Measurements from ENCODE around the gene NTRK2. TPM values are rescaled to one million over a fixed set of nuclear protein-coding genes. Genes with fewer than 3 reads are reported as not detected.

Gene NTRK2
- total RNA-seq, 1 donor from 2014 or later = 0.36 TPM

DNA sequence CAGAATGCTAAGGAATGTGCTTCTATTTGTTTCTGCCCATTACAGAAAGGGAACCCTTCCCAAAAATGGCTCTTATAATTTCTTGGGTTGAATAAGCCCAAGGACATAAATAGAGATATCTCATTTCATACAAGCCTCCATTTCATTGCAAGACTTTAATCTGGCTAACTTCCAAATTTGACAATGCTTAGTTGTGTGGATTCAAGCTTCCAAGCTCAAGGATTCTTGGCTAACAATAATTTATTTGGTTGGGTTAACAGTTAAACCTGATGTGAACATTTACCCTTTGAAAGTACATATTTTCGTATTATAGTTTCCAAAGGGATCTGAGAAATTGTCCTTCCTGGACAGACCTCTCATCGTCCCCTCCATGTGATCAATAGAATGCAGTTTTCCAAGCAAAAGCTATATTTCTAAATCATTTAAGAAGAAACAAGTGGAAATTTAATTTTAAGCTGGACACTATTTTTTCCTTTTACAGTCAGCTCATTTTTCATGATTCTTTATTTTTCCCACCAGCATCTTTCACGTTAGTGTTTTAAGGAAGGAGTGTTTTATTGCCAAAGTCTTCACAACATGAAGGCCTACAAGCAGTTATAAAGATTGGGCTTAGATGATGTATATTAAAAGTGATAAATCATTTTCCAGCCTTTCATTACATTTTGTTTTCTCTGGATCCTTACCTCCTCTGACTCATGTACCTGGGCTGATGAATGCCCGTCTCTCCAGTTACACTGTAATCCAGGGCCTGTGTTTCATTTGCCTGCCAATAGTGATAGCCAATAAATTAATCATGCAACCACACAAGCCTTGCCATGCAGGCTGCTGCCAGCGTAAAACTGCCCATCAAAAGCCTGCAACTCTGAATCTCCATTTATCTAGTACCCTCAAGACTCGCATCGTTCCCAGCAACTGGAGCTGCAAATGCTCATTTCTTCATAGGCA is 176.7 kb downstream of the NTRK2 start:
- intact Hi-C loops (cut with micrococcal nuclease) = no loop called here

DNA sequence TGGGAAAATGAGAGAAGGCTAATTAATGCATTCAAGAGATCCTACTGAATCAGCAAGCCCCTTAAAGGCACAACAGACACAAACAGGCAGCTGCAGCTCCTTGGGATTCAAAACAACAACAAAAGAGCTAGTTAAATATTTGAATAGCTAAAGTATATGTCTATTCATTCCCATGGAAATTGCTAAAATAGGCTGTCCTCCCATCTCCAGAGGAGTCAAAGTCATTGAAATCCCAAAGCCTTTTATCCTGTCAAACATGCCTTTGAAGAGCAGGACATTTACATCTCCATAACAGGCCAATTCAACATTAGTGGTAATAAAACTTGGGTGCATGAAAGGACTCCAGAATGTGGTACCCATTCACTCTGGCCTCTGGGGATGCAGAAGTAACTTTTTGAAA is 177.4 kb downstream of the NTRK2 start:
- intact Hi-C loops (cut with micrococcal nuclease) = no loop called here

DNA sequence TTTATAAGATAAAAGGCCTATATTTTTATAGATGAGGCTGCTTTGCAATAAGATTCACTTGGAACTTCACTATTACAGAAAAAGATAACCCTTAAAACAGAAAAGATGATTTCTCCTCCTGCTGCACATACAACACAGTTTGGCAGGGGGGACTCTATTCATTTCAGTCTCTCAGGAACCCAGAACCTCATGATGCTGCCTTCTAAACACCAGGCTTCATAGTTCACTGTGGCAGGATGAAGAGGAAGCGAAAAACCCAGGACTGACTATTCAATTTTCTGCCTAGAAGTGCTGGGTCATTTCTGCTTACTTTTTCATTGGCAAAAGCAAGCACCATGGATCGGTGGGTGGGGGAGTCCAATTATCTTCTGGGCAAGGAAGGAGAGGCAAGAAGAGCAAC is 179.5 kb downstream of the NTRK2 start:
- intact Hi-C loops (cut with micrococcal nuclease) = no loop called here

DNA sequence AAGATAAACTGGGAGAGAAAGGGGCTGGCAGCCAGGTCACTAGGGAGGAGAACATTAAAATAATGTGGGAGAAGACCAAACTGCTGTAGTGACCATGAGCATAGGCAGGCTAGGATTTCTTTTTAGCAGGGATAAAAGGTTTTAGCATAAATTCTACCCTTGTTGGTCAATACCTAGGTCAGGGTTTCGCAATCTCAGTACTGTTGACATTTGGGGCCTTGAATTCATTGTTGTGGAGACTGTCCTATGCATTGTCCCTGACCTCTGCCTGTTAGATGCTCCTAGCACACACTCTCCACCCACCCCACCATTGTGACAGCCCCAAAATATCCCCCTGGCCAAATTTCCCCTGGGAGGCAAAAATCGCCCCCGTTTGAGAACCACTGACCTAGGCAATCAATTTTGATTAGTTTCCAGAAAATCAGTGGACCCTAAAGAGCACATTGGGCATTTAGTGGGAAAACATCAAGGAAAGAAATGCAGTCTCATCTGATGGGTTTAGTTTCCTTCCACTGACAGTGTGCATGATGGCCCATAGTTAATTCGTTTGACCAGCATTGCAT is 181.4 kb downstream of the NTRK2 start:
- intact Hi-C loops (cut with micrococcal nuclease) = no loop called here

DNA sequence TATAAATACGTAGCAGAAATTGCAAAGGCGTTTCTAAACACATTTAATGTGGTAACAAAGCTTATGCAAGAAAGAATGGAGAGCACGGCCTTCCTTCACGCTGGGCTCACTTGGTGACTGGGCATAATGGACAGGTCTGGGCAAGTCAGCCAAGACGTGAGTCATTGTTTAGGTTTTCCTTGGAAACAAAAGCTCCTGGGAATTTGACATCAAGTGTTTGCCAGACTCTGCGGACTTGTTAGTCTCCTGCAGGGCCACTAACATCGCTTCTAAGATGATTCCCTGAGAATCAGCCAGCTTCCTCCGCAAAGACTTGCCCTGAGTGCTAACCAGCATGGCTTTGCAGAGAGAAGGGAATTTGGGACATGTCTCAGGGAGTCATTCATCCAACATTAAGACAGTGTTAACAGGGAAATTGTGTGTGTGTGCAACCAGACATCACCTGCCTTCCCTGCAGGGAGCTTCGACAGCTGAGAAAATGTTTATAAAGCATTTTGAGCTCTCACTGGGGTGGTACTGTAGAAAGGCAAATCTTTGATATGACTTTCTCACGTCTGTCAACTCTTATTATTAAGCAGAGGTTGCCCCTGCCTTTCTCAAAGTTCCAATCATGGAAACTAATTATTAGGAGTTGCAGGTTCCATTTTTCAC is 182.5 kb downstream of the NTRK2 start:
- intact Hi-C loops (cut with micrococcal nuclease) = no loop called here

DNA sequence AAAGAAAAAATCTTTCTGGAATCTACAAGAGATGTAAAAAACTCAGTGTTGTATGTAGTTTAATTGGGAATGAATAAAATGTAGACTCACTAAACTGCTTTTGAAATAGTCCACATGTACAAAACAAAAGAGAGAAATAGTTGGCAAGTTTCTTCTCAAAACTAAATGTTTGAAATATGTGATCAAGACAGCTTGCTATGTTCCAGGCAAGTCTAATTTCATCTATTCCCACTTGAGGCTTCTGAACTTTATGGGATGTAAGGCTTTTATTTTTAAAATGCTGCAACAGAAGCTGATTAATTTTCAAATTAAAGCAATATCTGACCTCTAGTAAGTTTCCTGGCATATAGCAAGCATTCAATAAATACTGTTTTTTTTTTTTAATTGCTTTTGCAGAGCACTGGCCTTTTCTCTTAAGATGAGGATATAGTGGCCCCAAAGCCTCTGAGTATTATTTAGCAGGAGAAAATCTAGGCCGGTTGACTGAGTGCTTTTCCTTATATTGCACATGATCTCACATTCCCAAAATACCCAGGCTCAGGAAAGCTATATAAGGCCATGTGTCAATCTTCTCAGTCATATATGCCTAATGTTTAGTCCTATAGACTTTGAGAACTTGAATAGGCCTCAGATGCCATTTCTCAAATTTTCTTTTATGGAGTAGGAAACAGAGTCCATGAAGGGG is 183.2 kb downstream of the NTRK2 start:
- intact Hi-C loops (cut with micrococcal nuclease) = no loop called here

DNA sequence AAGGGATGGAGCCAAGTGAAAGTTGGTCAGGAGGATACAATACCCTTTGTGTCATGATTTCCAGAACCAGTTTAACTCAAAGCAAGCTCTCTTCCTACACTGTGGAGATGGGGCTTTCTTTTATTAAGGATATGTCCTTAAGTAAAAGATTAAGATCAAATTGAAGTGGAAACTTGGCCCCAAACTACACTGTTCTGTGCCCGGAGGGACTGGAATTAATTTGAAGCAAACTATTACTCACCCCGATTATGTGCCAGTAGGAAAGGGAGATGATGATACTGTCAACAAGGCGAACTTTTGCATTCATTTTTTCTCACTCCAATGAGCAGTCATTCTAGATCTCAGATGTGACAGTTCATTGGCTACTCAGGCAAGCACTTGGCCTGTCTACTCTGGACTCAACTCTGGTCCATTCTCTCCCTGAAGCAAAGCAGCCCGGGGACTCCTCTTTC is 186.7 kb downstream of the NTRK2 start:
- intact Hi-C loops (cut with micrococcal nuclease) = no loop called here

DNA sequence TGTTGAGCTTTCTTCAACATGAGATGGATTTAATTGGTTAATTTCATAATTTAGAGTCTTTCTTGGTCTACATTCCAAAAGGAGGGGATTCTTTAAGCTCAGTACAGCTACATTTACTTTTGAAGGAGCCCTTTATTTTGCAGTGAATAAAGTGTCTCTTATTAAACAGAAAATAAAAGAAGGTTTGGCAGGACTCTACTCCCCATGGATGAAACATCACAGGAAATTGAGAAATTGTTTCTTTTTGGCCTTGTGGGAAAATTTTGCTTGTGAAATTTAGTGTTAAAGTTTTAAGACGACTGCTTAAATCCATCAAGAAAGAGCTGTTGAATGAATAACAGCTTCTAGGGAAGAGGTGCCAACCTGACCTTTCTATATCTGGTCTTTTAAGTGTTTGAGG is 187.7 kb downstream of the NTRK2 start:
- intact Hi-C loops (cut with micrococcal nuclease) = no loop called here

DNA sequence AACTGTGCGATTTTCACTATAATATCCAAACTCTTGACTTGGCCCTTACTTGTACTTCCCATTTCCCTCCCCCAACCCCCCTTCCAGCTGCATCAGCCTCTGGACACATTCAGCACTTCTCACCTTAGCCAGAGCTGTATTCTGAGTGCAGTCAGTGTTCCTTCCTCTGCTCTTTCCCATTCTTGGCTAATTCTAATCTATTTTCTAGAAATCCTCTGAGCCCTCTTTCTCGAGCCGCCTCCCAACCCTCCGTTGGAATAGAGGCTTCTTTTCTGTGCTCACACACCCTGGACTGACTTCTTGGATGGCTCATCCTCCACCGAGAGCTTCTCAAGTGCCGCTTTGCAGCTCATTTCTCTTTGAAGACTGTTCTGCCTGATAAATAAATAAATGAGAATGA is 188.8 kb downstream of the NTRK2 start:
- intact Hi-C loops (cut with micrococcal nuclease) = no loop called here

DNA sequence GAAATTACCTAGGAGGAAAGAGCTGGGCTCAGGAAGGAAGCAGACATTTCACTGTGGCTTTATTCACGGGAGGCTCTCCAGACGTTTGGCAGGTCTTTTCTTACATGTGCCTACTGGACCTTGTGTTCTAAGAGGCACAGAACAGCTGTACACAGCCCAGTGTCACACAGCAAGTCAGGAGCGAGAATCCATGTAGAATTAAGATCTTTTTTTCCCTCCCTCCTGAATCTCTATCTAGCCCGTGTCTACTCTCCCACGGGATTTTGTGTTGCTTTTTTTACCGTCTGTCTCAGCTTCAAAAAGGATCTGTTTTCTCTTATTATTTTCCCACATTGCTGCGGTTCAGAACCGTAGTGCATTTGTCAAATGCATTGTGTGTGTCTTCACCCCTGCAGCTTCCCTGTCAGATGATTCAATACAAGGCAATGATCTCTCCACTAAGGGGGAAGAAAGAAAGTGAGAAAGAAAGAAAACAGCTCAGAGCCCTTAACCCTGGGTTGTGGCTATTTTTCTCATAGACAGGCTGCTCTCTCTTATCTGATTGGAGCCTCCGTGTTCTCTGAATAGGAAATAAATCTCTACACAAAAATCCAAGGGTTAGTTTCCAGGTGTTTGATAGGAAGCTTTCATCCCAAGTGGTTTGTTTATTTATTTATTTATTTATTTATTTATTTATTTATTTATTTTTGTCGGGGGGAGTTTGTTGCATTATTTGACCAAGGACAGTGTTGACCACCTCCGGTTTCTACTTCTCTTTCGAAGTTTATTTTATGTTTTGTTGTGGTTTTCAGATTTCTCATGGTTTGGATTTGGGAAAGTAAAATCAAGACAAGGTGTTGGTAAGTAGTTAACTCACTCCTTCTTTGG is 191.0 kb downstream of the NTRK2 start:
- intact Hi-C loops (cut with micrococcal nuclease) = no loop called here

DNA sequence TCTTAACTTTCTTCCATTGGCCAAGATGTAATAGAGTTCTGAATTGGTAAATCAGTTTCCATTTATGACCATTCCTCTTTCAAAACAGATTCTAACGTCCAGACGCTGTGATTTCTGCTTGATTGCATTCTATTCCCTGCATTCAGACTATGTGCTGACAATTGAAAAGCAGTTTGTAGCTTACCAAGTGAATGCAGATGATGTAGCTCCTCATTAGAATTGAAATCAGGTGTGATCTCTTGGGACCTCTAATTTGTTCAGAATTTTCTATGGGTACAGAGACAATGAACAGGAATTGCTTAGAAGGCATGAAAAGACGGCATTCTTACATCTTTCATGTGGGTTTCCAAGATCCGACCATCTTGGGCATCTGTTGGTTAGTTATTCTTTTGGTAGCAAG is 191.9 kb downstream of the NTRK2 start:
- intact Hi-C loops (cut with micrococcal nuclease) = no loop called here

DNA sequence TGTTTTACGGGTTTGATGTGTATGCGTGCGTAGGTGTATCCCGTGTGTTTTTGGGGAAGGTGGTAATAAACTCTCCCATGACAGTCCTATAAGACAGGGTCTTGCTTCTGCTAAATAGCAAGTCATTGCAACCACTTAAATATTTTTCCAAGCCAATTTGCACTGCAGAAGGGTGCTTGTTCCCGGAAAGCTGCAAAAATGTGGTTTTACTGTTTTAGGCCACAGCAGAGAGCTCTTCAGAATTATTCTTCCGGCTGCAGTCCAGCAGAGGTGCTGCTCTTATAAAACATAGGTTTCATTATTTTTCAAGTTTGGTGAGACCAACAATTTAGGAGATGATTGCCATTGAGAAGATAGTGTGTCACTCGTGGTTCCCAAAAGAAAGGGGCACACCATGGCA is 192.8 kb downstream of the NTRK2 start:
- intact Hi-C loops (cut with micrococcal nuclease) = no loop called here

DNA sequence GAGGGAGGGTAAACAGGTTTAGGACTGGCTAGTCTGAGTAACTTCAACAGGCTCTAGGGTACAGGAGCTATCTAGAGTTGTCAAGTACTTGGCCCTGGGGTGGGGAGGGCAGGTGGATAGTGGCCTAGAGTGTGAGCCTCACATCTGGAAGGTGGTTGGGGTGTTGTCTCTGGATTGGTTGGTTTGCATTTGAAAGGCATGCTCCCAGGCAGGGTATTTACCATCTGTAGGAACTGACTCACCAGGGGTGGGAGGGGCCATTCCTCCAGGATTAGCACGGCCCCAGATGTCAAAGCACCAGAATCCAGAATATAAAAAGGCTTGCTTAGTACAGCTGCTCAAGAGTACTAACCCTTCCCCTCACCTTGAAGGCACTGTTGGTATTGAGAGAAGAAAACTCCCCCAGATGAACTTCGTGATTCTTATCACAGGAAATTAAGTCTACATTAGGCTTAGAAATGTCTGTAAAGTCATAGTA is 193.3 kb downstream of the NTRK2 start:
- intact Hi-C loops (cut with micrococcal nuclease) = no loop called here

DNA sequence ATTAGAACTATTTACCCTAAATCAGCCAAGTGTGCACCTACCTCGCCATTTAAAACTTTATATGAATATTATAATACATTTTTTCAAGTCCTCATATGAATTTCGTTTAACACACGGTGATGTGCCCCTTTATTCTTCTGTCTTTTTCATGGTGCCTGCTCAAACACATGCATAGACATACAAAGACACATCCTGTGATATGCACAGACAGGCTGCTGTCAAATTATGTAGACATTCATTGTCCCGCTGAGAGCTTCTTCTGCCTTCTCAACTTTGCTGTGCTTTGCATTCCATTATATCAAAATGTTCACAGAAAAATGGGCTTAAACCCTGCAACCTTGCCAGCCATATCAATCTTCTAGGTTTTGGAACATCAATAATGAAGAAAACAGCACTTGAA is 193.8 kb downstream of the NTRK2 start:
- intact Hi-C loops (cut with micrococcal nuclease) = no loop called here

DNA sequence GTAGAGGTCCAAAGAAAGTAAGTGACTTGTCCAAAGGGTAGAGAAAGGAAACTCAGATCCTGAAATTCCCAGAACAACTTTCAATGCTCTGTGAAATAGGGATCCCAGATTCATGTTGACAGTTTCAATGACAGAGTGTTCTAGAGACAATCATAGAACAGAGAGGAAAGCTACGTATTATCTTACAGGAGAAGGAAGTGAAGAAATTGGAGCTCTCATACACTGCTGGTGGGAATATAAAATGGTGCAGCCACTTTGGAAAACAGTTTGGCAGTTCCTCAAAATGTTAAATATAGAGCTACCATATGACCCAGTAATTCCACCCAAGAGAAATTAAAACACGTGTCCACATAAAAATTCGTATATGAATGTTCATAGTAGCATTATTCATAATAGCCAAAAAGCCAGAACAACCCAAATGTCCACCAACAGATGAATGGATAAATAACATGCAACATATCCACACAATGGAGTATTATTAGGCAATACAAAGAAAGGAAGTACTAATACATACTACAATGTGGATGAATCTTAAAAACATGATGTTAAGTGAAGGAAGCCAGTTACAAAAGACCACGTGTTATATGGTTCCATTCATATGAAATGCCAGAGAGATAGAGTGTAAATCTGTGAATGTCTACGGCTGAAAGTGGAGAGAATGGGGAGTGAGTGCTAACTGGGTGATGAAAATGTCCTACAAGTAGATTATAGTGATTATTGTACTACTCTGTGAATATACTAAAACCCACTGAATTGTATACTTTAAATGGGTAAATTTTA is 197.1 kb downstream of the NTRK2 start:
- intact Hi-C loops (cut with micrococcal nuclease) = no loop called here

DNA sequence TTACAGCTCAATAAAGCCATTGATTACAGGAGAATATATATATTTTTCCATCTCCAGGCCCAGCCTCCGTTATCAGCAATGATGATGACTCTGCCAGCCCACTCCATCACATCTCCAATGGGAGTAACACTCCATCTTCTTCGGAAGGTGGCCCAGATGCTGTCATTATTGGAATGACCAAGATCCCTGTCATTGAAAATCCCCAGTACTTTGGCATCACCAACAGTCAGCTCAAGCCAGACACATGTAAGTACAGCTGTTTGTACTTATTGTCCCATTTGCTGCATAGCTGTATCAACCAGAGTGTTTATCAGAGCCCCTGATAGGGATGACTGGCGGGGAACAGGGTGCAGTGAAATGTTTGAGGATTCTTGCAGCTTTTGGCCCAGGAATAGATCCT is 197.7 kb downstream of the NTRK2 start:
- intact Hi-C loops (cut with micrococcal nuclease) = no loop called here

DNA sequence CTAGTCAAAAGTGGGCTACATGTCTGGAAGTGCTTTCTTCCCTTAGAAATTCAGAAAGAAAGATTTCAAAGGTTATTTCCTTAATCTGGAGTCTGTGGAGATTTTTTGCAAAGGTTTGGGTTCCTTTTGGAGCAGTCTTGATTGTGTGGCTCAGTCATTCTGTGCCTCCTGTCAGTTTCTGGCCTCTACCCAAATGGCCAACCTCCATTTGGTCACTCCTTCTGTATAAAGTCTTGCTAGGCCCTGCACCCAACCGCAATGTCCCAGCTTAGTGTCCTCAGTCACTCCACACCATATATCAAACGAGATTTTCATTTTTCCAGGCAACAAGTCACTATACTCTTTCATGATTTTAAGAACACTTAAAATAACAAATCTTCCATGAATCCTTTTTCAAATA is 199.6 kb downstream of the NTRK2 start:
- intact Hi-C loops (cut with micrococcal nuclease) = no loop called here

DNA sequence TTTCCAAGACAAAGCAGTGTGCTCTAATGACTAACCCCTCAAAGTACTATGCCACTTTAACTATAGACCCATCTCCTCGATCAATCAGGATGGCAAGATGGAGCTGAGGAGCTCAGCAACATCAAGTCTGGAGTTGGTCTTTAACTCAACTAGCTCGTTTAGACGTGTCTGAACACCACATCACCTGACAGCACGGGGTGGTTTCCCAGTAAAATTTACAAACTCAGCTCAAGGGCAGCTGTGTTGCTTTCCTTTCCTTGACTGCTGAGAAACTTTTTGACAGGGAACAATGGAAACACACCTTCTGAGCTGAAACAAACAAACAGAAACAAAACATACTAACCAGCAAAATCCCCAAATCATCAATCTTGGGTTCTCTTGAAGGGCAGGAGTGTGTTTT is 202.5 kb downstream of the NTRK2 start:
- intact Hi-C loops (cut with micrococcal nuclease) = no loop called here

DNA sequence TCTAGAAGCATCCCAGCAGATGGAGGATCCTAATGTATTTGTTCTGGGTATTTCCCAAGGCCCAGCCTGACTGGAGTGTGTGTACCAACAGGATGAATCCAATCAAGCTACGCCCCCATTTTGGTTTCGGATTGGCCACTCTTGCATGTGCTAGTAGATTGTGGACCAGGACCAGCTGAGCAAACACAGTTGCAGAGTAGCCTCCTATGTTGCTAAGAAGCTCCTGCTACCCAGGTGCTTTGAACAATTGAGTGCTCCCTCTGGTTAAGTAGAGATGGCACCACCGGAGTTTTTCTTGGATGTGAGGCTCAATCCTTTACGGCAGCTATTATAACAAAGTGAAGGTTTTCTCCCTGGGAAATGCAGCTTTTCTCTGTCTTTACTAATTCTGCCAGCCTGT is 204.5 kb downstream of the NTRK2 start:
- intact Hi-C loops (cut with micrococcal nuclease) = no loop called here

DNA sequence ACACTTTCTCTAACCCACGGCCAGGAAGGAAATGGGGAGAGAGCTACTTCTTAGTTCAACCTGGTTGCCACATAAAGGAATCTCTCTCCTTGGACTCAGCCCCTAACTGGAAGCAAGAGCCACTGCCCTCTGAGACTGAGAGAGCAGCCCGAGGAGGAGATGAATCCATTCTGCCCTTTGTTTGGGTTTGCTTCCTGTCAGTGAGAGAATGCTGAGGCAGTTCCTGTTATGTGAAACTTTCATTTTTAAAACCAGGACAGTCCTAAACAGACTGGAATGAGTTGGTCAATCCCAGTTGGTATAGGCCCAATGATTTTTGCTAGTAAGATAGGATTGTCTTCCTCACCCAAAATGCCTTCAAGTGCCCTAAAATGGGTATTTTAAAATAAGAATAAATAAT is 205.1 kb downstream of the NTRK2 start:
- intact Hi-C loops (cut with micrococcal nuclease) = no loop called here
